Endothelial cell of umbilical vein (primary cell): ENCODE results near the gene LIPG. TPM values are rescaled to one million over a fixed set of nuclear protein-coding genes. Genes with fewer than 3 reads are reported as not detected.

Experiments
- BruUV-seq: library from RNA; stranded (reverse); fragments of 400-500 nt; replicated peaks from 2 replicates; lab custom pipeline; 2021; lab: Mats Ljungman, UMichigan
- CTCF ChIA-PET: fragments of 300-600, 350-600 bp; sonication (Branson Sonifier 250); formaldehyde crosslinking; loops from one replicate; lab custom pipeline; 2021; ENCODE audit warnings: antibody characterized with exemption, inconsistent platforms; lab: Charles Lee
- POLR2A ChIA-PET: fragments of 300-600, 350-600 bp; sonication (Branson Sonifier 250); formaldehyde crosslinking; loops from one replicate; lab custom pipeline; 2021; ENCODE audit warnings: antibody characterized with exemption, inconsistent platforms; lab: Charles Lee
- DNase-seq: peaks from one replicate; pipeline ENCODE4 v3.0.0-alpha.2; 2011; ENCODE audit warnings: low read depth, low spot score
- FAIRE-seq: peaks from 2 replicates; lab custom pipeline; 2011; peaks lifted over from hg19 to GRCh38; lab: Jason Lieb, UNC
- H2AFZ ChIP-seq: 2 replicates; pipeline ENCODE4 v1.6.0; 2012; ENCODE audit warnings: low read depth, low read length, control low read depth, inconsistent platforms
- H3K27ac ChIP-seq: 2 replicates; pipeline ENCODE4 v1.5.1; 2011; ENCODE audit warnings: low read depth, mild to moderate bottlenecking, control low read depth, low read length, moderate library complexity; ENCODE audit not compliant: insufficient read depth
- H3K27me3 ChIP-seq, 2 experiments: 2 replicates each; pipeline versions ENCODE4 v1.6.0 to v1.6.1; 2011; ENCODE audit warnings: low read length in 2 of 2, mixed read lengths in 1 of 2; ENCODE audit not compliant: control insufficient read depth in 2 of 2, insufficient read depth in 2 of 2
- H3K36me3 ChIP-seq, 2 experiments: 2 replicates in 1 of 2; 3 replicates in 1 of 2; pipeline ENCODE4 v1.5.1; 2011; ENCODE audit warnings: low read length in 2 of 2, mild to moderate bottlenecking in 1 of 2, moderate library complexity in 1 of 2; ENCODE audit not compliant: control insufficient read depth in 2 of 2, insufficient read depth in 2 of 2; ENCODE audit errors: extremely low read depth in 1 of 2
- H3K4me1 ChIP-seq: 3 replicates; pipeline ENCODE4 v1.5.1; 2011; ENCODE audit warnings: mild to moderate bottlenecking, low read length; ENCODE audit not compliant: control insufficient read depth, insufficient read depth; ENCODE audit errors: extremely low read depth
- H3K4me2 ChIP-seq: 2 replicates; pipeline ENCODE4 v1.6.1; 2011; ENCODE audit warnings: low read length, control low read depth, mixed read lengths; ENCODE audit not compliant: insufficient read depth
- H3K4me3 ChIP-seq, 3 experiments: fragments of 200-600 bp in 1 of 3; sonication (generic), shearing (Covaris generic) in 1 of 3; replicated peaks in 1 of 3; 2 replicates each; pipeline ENCODE4 v1.5.1; 2011 to 2016; ENCODE audit warnings: control low read depth in 3 of 3, low read length in 3 of 3, mild to moderate bottlenecking in 2 of 3, inconsistent platforms in 1 of 3, low read depth in 1 of 3, moderate library complexity in 1 of 3; ENCODE audit not compliant: insufficient read depth in 1 of 3
- H3K79me2 ChIP-seq: 2 replicates; pipeline ENCODE4 v1.6.0; 2012; ENCODE audit warnings: low read length, inconsistent platforms; ENCODE audit not compliant: control insufficient read depth, insufficient read depth
- H3K9ac ChIP-seq: replicated peaks from 2 replicates; pipeline ENCODE3; 2011; ENCODE audit warnings: low read length, control low read depth; ENCODE audit not compliant: insufficient read depth; ENCODE audit errors: extremely low read depth
- H3K9me1 ChIP-seq: replicated peaks from 3 replicates; pipeline ENCODE4 v1.6.0; 2011; ENCODE audit warnings: mild to moderate bottlenecking, low read length; ENCODE audit not compliant: control insufficient read depth, insufficient read depth; ENCODE audit errors: extremely low read depth
- H3K9me3 ChIP-seq: replicated peaks from 2 replicates; pipeline ENCODE4 v1.5.1; 2012; ENCODE audit warnings: low read length, inconsistent platforms; ENCODE audit not compliant: control insufficient read depth, insufficient read depth
- H4K20me1 ChIP-seq: replicated peaks from 2 replicates; pipeline ENCODE3; 2011; ENCODE audit warnings: mild to moderate bottlenecking, low read length; ENCODE audit not compliant: control insufficient read depth, insufficient read depth; ENCODE audit errors: extremely low read depth
- CTCF ChIP-seq, 2 donors: IDR thresholded peaks; 1 replicate in 1 of 2; 2 replicates in 1 of 2; pipeline ENCODE4 v1.5.1; 2011; ENCODE audit warnings: low read length in 2 of 2, mild to moderate bottlenecking in 2 of 2, moderate library complexity in 2 of 2, control low read depth in 1 of 2, inconsistent platforms in 1 of 2, low read depth in 1 of 2; ENCODE audit not compliant: insufficient read depth in 1 of 2; ENCODE audit errors: extremely low read depth in 1 of 2
- EZH2 ChIP-seq: IDR thresholded peaks from 2 replicates; pipeline ENCODE4 v1.6.1; 2012; ENCODE audit warnings: borderline replicate concordance, low read depth, mild to moderate bottlenecking, moderate library complexity, low read length, inconsistent platforms; ENCODE audit not compliant: severe bottlenecking
- FOS ChIP-seq: IDR thresholded peaks from 2 replicates; pipeline ENCODE4 v1.6.1; 2011; ENCODE audit warnings: mild to moderate bottlenecking, low read length, moderate library complexity, borderline replicate concordance; ENCODE audit not compliant: insufficient read depth
- GATA2 ChIP-seq: IDR thresholded peaks from 2 replicates; pipeline ENCODE4 v1.7.0; 2011; ENCODE audit warnings: low read depth, mild to moderate bottlenecking, moderate library complexity, mixed read lengths, low read length; ENCODE audit not compliant: insufficient read length, insufficient read depth
- JUN ChIP-seq: IDR thresholded peaks from 2 replicates; pipeline ENCODE4 v1.6.1; 2011; ENCODE audit warnings: borderline replicate concordance, low read depth; ENCODE audit not compliant: insufficient read length, insufficient read depth
- MAX ChIP-seq: IDR thresholded peaks from 2 replicates; pipeline ENCODE4 v1.6.1; 2011; ENCODE audit not compliant: insufficient read depth, insufficient read length
- MYC ChIP-seq: IDR thresholded peaks from one replicate; pipeline ENCODE4 v1.6.1; 2011; ENCODE audit warnings: mild to moderate bottlenecking, low read depth, low read length
- POLR2A ChIP-seq: IDR thresholded peaks from 2 replicates; pipeline ENCODE4 v1.6.1; 2012; ENCODE audit warnings: low read depth, mild to moderate bottlenecking, control low read depth, low read length
- POLR2AphosphoS5 ChIP-seq: IDR thresholded peaks from 2 replicates; pipeline ENCODE4 v1.6.1; 2012; ENCODE audit warnings: low read depth, mild to moderate bottlenecking, control low read depth, low read length, moderate library complexity; ENCODE audit not compliant: insufficient read depth
- dilution Hi-C: fragments of 300-500 bp; cut with MboI; formaldehyde crosslinking; loops from one replicate; pipeline ENCODE4 v1.15.0; 2019; ENCODE audit warnings: low sequenced_read_pairs; ENCODE audit not compliant: extremely low pct_ligation_motif_present
- intact Hi-C: fragments of 100-400 bp; cut with micrococcal nuclease; formaldehyde crosslinking; loops from one replicate; pipeline ENCODE4 v1.10.0; 2022
- polyA plus RNA-seq, 4 experiments: library from polyadenylated mRNA; depleted of rRNA in 3 of 4; stranded (reverse) in 3 of 4; unstranded in 1 of 4; fragments of >200 nt; gene quantifications; 2 replicates each; pipeline versions ENCODE4 v1.2.1 to v1.2.3, GENCODE V29; 2011 to 2012; ENCODE audit warnings: missing spikeins in 1 of 4
- total RNA-seq: library from RNA; stranded (reverse); gene quantifications from 2 replicates; pipeline ENCODE4 v1.2.3, GENCODE V29; 2021

The LIPG gene
- total and polyA plus RNA-seq, 2 donors (not counting 3 experiments of a cell fraction or from before 2014, with no cell fraction given): 80.6 to 86.3 TPM

GRCh38 chr18:49572611-49573345 lies 10.9 kb downstream of the LIPG start:
- no peaks in the 10 kb centered on the region for H3K27me3 ChIP-seq
- intact Hi-C loops (no loop called here), dilution Hi-C loops (no loop called here)
- no peaks in the 10 kb centered on the region for H4K20me1 ChIP-seq
- H3K4me3 ChIP-seq: no peak overlapping the region
- FAIRE-seq (no peak), DNase-seq (no peak)
- no peak overlapping the region for H3K4me2 ChIP-seq
- H3K4me1 ChIP-seq: no peaks in the 10 kb centered on the region
- H3K36me3 ChIP-seq: peaks cover 19 to 24% of the 10 kb centered on the region in 2 experiments
- H3K9me3 ChIP-seq: no peaks in the 10 kb centered on the region
- ChIA-PET CTCF (no interaction called here), POLR2A (no interaction called here)
- H3K9ac ChIP-seq: no peak overlapping the region
- TF ChIP-seq POLR2AphosphoS5 (no peak), EZH2 (no peak), FOS (no peak), GATA2 (no peak), JUN (no peak), POLR2A (no peak), CTCF (IDR thresholded peaks at IDR 0.05; ENCODE audit: extremely low read depth in 1 of 2, insufficient read depth in 1 of 2, low read depth in 1 of 2, low read length in 2 of 2) (no peak), MAX (no peak), MYC (no peak)
- H3K9me1 ChIP-seq: no peaks in the 10 kb centered on the region
- no peak overlapping the region for H2AFZ ChIP-seq
- no TSS peak for BruUV-seq
- H3K27ac ChIP-seq: no peak overlapping the region
- H3K79me2 ChIP-seq: peaks cover 2% of the 10 kb centered on the region
